ENCODE results near the gene SNX20.

Gene SNX20, protein sequence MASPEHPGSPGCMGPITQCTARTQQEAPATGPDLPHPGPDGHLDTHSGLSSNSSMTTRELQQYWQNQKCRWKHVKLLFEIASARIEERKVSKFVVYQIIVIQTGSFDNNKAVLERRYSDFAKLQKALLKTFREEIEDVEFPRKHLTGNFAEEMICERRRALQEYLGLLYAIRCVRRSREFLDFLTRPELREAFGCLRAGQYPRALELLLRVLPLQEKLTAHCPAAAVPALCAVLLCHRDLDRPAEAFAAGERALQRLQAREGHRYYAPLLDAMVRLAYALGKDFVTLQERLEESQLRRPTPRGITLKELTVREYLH

DNA sequence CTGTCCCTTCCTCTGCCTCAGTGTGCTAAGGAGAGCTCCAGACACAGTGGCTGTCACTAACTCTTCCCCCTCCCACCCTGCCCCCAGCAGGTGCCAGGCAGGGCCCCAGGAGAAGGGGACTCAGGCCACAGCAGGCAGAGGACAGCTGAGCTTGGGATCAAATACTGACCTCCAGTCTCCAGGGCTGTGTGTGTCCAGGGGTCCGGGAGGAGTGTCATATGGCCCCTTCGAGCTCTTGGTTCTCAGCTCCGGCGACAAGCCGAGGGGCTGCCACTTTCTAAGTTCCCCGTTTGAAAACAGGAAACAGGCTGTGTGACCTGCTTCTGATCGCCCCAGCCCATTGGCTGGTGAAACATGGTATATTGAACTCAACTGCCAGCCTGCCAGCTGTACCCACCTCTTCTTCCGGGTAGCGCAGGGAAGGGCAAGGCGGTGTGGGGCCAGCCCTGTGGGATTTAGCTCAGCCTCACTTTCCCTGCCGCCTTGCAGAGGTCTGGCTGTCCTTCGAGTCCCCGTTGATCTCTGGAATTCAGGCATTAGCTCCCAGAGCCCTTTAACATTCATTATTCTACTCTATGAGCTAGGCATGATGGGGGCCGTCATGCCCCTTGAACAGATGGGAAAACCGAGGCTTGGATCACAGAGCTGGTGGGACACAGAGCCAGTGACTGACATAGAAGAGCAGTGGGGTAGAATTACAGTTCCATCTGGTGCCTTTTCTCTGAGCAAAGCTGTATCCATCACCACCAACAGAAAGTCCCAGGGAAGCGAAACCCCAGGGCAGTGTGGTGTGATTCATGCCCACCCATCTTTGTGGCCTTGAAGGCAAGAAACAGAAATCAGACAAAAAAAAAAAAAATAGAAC is at the start of gene SNX20:
TSS of gene SNX20 (minus strand) at position 292 of the 865 bp plus-strand sequence. CDS start 3,786 bp downstream, outside the sequence.
- Histone ChIP-seq H3K4me3 (peak within 1 kb of the TSS; percentile 57), H3K27ac (peak within 1 kb of the TSS in 1 of 2 donors; percentile 55)
- TF ChIP-seq, protein P1, sequence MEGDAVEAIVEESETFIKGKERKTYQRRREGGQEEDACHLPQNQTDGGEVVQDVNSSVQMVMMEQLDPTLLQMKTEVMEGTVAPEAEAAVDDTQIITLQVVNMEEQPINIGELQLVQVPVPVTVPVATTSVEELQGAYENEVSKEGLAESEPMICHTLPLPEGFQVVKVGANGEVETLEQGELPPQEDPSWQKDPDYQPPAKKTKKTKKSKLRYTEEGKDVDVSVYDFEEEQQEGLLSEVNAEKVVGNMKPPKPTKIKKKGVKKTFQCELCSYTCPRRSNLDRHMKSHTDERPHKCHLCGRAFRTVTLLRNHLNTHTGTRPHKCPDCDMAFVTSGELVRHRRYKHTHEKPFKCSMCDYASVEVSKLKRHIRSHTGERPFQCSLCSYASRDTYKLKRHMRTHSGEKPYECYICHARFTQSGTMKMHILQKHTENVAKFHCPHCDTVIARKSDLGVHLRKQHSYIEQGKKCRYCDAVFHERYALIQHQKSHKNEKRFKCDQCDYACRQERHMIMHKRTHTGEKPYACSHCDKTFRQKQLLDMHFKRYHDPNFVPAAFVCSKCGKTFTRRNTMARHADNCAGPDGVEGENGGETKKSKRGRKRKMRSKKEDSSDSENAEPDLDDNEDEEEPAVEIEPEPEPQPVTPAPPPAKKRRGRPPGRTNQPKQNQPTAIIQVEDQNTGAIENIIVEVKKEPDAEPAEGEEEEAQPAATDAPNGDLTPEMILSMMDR (IDR thresholded peaks at IDR 0.05): no peak
- no peak for DNase-seq (ENCODE audit: low spot score)

DNA sequence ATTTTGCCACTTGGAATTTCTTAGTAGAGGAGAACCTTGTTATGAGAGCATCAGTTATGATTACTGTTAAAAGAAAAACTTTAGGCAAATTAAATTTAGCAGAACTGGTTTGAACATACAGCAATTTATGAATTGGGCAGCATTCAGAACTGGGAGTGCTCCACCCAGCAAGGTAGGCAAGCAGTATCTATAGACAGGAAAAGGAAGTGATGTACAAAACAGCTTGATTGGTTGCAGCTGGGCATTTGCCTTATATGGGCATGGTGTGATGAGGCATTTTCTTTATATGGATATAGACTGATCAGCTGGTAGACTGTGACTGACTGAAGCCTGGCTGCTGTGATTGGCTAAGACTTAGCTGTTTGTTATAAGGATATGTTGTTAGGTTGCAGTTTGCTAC is 43.2 kb upstream of the SNX20 start:
- DNase-seq (ENCODE audit: low spot score): no peak
- TF ChIP-seq, protein P1 (IDR thresholded peaks at IDR 0.05): no peak
- Histone ChIP-seq H3K4me3 (no peak overlapping the region), H3K27ac (no peak overlapping the region)

DNA sequence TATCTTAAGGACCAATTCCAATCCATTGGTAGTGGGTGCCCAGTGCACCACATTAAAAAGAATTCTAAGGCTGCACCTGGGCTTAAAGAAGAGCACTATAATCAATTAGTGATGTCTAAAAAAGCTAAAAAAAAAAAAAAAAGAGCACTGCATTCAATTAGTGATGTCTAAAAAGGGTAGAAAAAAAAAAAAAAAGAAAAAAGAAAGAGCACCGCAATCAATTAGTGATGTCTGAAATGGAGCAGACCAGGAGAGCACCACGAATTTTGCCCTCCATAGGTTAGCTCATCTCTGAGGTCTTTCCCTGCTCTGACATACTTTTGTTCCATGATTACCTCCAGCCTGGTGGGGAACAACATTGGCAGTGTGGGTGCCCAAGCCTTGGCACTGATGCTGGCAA is 41.8 kb upstream of the SNX20 start:
- TF ChIP-seq, protein P1 (IDR thresholded peaks at IDR 0.05): no peak
- Histone ChIP-seq H3K4me3 (no peak overlapping the region), H3K27ac (no peak overlapping the region)
- no peak for DNase-seq (ENCODE audit: low spot score)

DNA sequence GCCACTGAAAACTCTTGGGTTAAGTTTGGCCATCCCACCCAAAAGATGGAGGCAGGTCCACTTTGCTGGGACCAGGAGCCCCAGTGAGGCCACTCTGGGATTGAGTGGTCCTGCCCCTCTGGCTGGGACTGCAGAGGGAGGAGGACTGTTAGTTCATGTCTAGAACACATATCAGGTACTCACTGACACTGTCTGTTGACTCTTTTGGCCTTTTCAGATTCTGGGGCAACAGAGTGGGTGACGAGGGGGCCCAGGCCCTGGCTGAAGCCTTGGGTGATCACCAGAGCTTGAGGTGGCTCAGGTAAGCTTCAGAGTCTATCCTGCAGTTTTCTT is 41.3 kb upstream of the SNX20 start:
- Histone ChIP-seq H3K27ac (no peak overlapping the region), H3K4me3 (no peak overlapping the region)
- DNase-seq (ENCODE audit: low spot score): no peak
- TF ChIP-seq, protein P1 (IDR thresholded peaks at IDR 0.05): no peak

DNA sequence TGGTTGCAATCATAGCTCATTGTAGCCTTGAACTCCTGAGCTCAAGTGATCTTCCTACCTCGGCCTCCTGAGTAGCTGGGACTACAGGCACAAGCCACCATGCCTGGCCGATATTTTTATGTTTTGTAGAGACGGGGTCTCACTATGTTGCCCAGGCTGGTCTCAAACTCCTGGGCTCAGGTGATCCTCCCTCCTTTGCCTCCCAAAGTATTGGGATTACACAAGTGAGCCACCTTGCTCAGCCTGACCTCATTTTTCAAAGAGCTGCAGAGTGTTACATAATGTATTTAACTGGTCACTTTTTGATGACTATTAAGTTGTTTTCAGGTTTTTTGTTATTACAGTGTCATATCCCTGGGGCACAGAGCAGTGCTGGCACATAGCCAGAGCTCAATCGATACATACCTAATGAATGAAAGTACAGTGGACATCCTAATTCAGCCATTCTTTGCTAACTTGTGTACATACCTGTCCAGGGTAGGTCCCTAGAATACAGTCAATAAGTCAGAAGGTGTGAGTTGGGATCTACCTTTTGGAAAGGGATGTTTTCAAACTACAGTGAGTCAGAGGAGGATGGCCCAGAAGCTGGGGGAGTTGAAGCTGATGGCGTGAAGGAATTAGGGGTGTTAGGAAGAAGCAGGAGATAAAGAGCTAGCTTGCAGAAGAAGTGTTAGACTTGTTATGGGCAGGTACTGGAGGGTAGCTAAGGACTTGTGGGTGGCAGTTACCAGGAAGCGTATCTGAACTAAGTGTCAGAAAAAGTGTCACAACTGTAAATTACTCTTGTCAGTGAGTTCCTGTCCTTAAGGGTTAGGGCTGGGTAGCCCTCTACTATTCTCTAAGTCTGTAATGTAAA is 40.7 kb upstream of the SNX20 start:
- Histone ChIP-seq H3K4me3 (no peak overlapping the region), H3K27ac (no peak overlapping the region)
- no peak for DNase-seq (ENCODE audit: low spot score)
- TF ChIP-seq, protein P1 (IDR thresholded peaks at IDR 0.05): no peak

DNA sequence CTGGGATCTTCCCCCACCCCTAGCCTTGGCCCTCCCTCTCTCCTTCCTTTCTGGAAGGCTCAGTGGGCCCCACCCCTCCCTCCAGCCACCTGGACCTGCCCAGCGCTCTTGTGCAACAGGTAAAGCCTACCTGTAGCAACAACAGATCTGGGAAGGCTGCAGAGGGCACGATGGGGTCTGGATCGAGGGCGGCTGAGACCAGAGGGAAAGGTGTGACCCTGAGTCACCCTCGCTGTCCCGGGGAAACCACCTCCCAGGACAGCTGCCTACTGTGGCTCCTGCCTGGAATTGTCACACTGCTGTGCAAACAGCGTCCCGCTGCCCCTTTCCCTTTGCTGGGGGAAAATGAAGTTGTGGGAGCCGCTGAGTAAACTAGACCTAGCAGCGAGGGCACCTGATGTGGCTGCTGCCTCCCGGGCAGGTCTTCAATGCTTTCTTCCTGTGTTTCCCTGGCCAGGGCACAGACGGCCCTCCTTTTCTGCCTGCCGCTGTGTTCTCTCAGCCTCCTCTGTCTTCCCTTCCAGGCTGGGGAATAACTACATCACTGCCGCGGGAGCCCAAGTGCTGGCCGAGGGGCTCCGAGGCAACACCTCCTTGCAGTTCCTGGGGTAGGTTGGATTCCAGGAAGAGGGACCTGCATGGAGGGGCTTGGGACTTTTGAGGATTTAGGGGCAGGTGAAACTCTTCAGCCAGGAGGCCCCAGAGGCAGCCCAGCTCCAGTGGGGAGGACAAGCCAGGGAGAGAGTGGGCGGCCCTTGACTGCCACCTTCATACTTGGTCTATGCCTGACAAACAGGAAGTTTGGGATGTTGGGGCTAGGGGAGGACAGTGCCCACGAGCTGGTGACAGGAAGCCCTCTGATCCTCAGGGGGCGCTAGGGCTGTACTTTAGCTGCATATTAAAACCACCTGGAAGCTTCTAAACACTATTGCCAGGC is 38.6 kb upstream of the SNX20 start:
- TF ChIP-seq, protein P1 (IDR thresholded peaks at IDR 0.05): no peak
- DNase-seq (ENCODE audit: low spot score): no peak
- no peak overlapping the region for H3K4me3 ChIP-seq

More for the DNA sequence above, 38.6 kb upstream of the SNX20 start:
- H3K27ac ChIP-seq: no peak overlapping the region
